GM12872 (cell line): ENCODE measurements around the gene CPXM2.

Experiments used
- TF ChIP-seq, protein P1 (sequence below): IDR thresholded peaks from 3 replicates; pipeline ENCODE4 v1.5.1; 2011; ENCODE audit warnings: low read depth, mild to moderate bottlenecking, low read length, moderate library complexity; ENCODE audit not compliant: insufficient read depth

Gene CPXM2

DNA sequence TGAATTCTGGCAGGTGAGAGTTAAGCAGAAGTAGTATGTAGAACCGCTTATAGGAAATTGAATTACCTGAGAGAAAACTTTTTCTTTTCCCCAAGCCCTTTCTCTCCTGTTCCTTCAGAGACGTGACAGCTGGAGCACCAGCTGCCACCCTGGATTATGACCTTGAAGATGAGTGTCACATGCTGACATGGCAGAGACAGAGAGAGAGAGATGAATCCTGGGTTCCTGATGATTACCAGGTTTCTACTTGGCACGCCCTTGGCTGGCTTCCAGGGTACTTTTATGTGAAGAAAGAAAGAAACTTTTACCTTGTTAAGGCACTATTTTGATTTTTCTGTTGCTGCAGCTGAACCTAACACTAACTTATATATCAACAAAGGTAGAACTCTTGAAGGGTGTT is 125.6 kb downstream of the CPXM2 start:
- TF ChIP-seq, protein P1, sequence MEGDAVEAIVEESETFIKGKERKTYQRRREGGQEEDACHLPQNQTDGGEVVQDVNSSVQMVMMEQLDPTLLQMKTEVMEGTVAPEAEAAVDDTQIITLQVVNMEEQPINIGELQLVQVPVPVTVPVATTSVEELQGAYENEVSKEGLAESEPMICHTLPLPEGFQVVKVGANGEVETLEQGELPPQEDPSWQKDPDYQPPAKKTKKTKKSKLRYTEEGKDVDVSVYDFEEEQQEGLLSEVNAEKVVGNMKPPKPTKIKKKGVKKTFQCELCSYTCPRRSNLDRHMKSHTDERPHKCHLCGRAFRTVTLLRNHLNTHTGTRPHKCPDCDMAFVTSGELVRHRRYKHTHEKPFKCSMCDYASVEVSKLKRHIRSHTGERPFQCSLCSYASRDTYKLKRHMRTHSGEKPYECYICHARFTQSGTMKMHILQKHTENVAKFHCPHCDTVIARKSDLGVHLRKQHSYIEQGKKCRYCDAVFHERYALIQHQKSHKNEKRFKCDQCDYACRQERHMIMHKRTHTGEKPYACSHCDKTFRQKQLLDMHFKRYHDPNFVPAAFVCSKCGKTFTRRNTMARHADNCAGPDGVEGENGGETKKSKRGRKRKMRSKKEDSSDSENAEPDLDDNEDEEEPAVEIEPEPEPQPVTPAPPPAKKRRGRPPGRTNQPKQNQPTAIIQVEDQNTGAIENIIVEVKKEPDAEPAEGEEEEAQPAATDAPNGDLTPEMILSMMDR: no peak

DNA sequence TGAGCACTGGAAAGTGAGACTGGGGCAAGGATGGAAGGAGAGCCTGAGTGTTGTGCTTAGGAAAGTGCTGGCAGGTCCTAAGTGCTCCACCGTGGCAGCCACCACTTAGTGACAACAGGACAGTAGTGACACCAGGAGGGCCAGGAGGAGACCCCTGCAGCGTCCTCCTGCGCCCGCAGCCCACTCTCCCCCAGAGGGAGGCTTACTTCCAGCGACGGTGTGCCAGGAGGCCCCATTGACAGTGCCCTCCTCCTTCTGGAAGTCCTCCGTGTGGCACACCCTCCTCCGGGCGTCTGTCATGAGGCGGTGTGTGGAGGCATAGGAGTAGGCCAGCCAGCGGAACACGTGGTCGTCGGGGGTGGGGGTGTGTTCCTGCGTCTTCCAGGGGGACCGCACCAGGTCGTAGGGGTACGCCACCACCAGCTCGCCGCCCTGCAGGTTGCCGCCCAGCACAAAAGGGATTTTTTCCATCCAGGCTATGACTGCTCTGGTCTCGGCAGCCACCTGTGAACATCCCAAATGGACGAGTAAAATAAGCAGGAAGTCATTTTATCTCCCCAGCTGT is 129.9 kb downstream of the CPXM2 start:
- TF ChIP-seq, protein P1: no peak

DNA sequence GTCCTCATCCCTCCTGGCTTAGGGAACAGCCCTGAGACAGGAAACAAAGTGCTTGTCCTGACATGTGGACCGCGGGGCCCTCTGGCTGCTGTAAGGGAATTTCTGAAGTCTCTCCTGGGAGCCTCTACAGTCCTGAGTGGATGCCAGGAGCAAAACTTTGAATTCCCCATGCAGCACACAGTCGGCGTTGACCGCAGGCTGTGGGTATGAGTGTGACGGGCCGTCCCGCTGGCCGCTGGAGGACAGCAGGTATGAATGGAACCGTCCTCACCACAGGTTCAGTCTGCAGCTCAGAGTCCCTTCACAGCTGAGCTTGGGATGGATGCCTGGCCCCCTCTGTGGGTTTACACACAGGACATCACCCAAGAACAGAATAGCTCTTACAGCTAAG is 130.6 kb downstream of the CPXM2 start:
- TF ChIP-seq, protein P1: no peak

DNA sequence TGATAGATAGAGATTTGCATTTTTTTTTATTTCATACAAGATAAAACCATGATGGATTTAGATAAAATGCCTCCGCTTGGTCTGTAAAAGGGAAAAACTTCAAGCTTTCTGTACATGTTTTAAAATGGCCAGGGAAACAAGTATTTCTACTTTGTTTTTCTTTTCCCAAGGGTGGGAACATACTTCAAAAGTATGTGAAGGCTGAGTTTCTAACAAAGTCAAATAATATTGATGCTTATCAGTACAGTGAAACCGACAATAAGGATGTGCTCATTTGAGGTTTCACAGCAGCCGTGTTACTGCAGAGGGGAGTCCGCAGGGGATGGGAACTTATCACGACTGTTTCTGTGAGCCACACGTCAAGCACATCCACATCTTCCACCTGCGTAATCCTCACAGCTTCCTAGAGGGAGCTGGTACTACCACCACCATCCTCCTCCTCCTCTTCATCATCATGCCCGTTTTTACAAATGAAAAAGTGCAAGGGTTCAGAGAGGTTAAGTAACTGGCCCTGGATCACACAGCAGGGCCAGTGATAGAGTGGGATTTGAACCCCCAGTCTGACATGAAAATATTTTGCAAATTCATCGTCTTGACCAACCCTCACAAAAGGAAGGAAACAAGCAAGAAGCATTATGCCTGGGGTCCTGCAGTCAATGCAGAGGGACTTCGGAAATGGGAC is 131.1 kb downstream of the CPXM2 start:
- TF ChIP-seq, protein P1: no peak

DNA sequence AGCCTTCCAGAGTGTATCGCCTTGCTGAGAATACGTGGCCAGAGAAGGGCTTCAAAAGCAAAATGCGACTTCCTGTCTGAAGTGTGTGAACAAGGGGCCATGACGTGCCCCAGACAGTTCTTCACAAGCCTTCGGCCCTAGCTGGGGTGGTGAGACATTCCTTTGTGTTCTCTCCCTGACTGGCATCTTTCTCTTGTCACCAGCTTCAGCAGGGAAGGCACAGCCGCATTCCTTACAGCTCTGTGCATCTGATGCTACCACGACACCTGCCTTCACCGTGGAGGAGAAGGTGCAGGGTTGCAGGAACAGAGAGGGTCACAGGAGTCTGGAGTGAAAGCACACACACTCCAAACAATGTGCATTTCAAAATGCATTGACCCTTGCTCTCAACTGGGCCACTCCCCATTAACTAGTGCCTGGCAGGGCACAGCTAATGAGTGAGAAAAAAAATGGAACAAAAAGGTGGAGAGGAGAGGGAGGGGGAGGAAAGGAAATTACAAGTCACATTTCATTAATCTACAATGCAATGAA is 132.0 kb downstream of the CPXM2 start:
- TF ChIP-seq, protein P1: no peak

DNA sequence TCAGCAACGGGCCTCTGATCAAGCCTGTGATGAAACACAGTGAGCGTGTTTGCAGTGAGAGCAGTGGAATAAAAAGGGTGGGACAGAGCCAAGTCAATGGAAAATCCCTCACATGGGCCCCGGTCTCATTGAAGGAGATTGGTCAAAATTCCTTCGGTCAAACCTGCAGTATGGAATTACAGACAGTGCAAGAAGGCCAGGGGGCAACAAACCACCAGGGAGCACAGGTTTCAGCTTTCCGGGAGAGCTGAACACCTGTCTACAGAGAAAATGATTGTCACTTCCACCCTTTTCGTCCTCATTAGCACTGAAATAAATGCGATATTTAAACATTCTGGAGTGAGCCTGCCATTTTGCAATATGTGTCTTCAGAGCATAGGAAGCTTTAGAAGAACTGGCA is 132.6 kb downstream of the CPXM2 start:
- TF ChIP-seq, protein P1: no peak

DNA sequence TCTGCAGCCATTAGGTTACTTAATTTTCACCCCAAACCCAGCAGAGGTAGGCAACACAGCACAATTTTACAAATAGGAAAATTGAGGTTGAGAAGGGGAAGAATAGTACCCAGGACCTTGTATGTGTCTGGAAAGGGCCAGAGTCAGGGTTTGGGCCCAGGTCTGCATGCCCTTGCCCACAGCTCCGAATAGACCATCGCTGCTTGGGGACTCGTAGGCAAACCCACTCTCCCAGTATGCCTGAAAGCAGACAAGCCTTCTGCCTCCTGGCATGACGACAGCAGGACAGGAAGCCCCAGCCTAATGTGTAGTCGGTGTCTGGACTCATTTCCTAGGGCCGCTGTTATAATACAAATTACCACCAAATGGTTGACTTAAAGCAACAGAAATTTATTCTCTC is 133.8 kb downstream of the CPXM2 start:
- TF ChIP-seq, protein P1: no peak
